Thymus (tissue), 11 donors: ENCODE data around the gene HSPBP1. TPM values are rescaled to one million over a fixed set of nuclear protein-coding genes. Genes with fewer than 3 reads are reported as not detected.

Experiments used
- DNase-seq, 9 donors: peaks; one replicate each; pipeline ENCODE4 v3.0.0-alpha.2; 2013; ENCODE audit warnings: low spot score in 9 of 9, low read depth in 6 of 9, missing footprints in 1 of 9
- H3K27ac ChIP-seq, 2 donors: one replicate each; pipeline ENCODE4 v1.5.1; 2013; ENCODE audit warnings: control low read depth in 1 of 2, low read depth in 1 of 2, low read length in 1 of 2, mild to moderate bottlenecking in 1 of 2, moderate library complexity in 1 of 2
- H3K27me3 ChIP-seq, 2 donors: one replicate each; pipeline ENCODE4 v1.5.1; 2013; ENCODE audit warnings: low read length in 1 of 2; ENCODE audit not compliant: control insufficient read depth in 2 of 2, insufficient read depth in 1 of 2
- H3K36me3 ChIP-seq, 2 donors: one replicate each; pipeline ENCODE4 v1.5.1; 2013; ENCODE audit warnings: low read length in 1 of 2, mild to moderate bottlenecking in 1 of 2, moderate library complexity in 1 of 2; ENCODE audit not compliant: control insufficient read depth in 2 of 2, insufficient read depth in 2 of 2
- H3K4me1 ChIP-seq, 2 donors: one replicate each; pipeline ENCODE4 v1.5.1; 2013; ENCODE audit warnings: low read length in 2 of 2; ENCODE audit not compliant: control insufficient read depth in 2 of 2, insufficient read depth in 2 of 2
- H3K4me3 ChIP-seq, 2 donors: one replicate each; pipeline ENCODE4 v1.5.1; 2013; ENCODE audit warnings: low read length in 2 of 2, control low read depth in 1 of 2, mild to moderate bottlenecking in 1 of 2
- H3K9me3 ChIP-seq, 2 donors: one replicate each; pipeline ENCODE4 v1.5.1; 2013; ENCODE audit warnings: low read length in 1 of 2, mild to moderate bottlenecking in 1 of 2; ENCODE audit not compliant: control insufficient read depth in 2 of 2, insufficient read depth in 1 of 2
- WGBS: extraction: QIAGEN DNeasy Blood & Tissue Kit; methylation state at CpG from one replicate; pipeline ENCODE4 v1.1.7; 2013; 5-methylcytosine and 5-hydroxymethylcytosine counted together
- polyA plus RNA-seq: library from polyadenylated mRNA; stranded (reverse); fragments of 200-250 nt; gene quantifications from one replicate; pipeline ENCODE4 v1.2.3, GENCODE V29; 2013
- total RNA-seq: library from RNA; stranded (reverse); fragments of 120-200 nt; gene quantifications from one replicate; pipeline ENCODE4 v1.2.4, GENCODE V29; 2013
- donor health status: healthy.

Gene HSPBP1
- total and polyA plus RNA-seq, 2 donors: 16.4 to 21.8 TPM

GRCh38 chr19:55301459-55302317 lies 21.8 kb upstream of the HSPBP1 start:
- Histone ChIP-seq H3K9me3 (peaks cover 0 to 2% of the 10 kb centered on the region in 2 donors), H3K4me1 (peaks cover 7 to 24% of the 10 kb centered on the region in 2 donors), H3K36me3 (peaks cover 6 to 9% of the 10 kb centered on the region in 2 donors), H3K27me3 (no peaks in the 10 kb centered on the region), H3K27ac (peak overlapping the region in 1 of 2 donors; percentile 47), H3K4me3 (peak overlapping the region; percentile 57 to 65)
- 13% methylated on average over 42 of the region's 42 CpGs for WGBS
- DNase-seq: peak; percentile 78 to 97 (median 91)

GRCh38 chr19:55300886-55301458 lies 21.1 kb upstream of the HSPBP1 start:
- Histone ChIP-seq H3K4me3 (no peak overlapping the region), H3K36me3 (peaks cover 3 to 4% of the 10 kb centered on the region in 2 donors), H3K4me1 (peaks cover 7 to 24% of the 10 kb centered on the region in 2 donors), H3K27ac (no peak overlapping the region), H3K27me3 (no peaks in the 10 kb centered on the region), H3K9me3 (peaks cover 0 to under 1% of the 10 kb centered on the region in 2 donors)
- DNase-seq: no peak
- WGBS: 92% methylated on average over 15 of the region's 15 CpGs

GRCh38 chr19:55299991-55300390 lies 20.1 kb upstream of the HSPBP1 start:
- H3K4me1 ChIP-seq: peaks cover 7 to 15% of the 10 kb centered on the region in 2 donors
- WGBS: 96% methylated on average over 10 of the region's 10 CpGs
- no peak for DNase-seq

GRCh38 chr19:55297267-55297666 lies 17.4 kb upstream of the HSPBP1 start:
- H3K9me3 ChIP-seq: no peaks in the 10 kb centered on the region
- DNase-seq: no peak
- 89% methylated on average over 10 of the region's 10 CpGs for WGBS

More at GRCh38 chr19:55299991-55300390, 20.1 kb upstream of the HSPBP1 start:
- H3K9me3 ChIP-seq: no peaks in the 10 kb centered on the region
- no peak overlapping the region for H3K4me3 ChIP-seq
- H3K36me3 ChIP-seq: peaks cover 3 to 4% of the 10 kb centered on the region in 2 donors
- no peak overlapping the region for H3K27ac ChIP-seq
- H3K27me3 ChIP-seq: no peaks in the 10 kb centered on the region

GRCh38 chr19:55289117-55289796 lies 9.3 kb upstream of the HSPBP1 start:
- Histone ChIP-seq H3K4me3 (no peak overlapping the region), H3K9me3 (no peaks in the 10 kb centered on the region), H3K27ac (no peak overlapping the region), H3K36me3 (no peaks in the 10 kb centered on the region), H3K4me1 (peaks cover 0 to 10% of the 10 kb centered on the region in 2 donors), H3K27me3 (peaks cover 0 to 10% of the 10 kb centered on the region in 2 donors)
- DNase-seq: no peak
- WGBS: 98% methylated on average over 9 of the region's 9 CpGs

More at GRCh38 chr19:55297267-55297666, 17.4 kb upstream of the HSPBP1 start:
- H3K27me3 ChIP-seq: no peaks in the 10 kb centered on the region
- H3K4me1 ChIP-seq: peaks cover 6 to 18% of the 10 kb centered on the region in 2 donors
- H3K27ac ChIP-seq: no peak overlapping the region
- no peaks in the 10 kb centered on the region for H3K36me3 ChIP-seq
- H3K4me3 ChIP-seq: no peak overlapping the region

- no peak for DNase-seq
- Histone ChIP-seq H3K9me3 (no peaks in the 10 kb centered on the region), H3K36me3 (no peaks in the 10 kb centered on the region), H3K27me3 (peaks cover 0 to 18% of the 10 kb centered on the region in 2 donors), H3K27ac (no peak overlapping the region), H3K4me3 (no peak overlapping the region), H3K4me1 (peaks cover 0 to 9% of the 10 kb centered on the region in 2 donors)
- WGBS: 97% methylated on average over 21 of the region's 21 CpGs
These were observed 7.6 kb upstream of the HSPBP1 start for GRCh38 chr19:55287361-55288079.

GRCh38 chr19:55285229-55285890 lies 5.5 kb upstream of the HSPBP1 start:
- 94% methylated on average over 18 of the region's 18 CpGs for WGBS
- no peaks in the 10 kb centered on the region for H3K36me3 ChIP-seq
- no peak overlapping the region for H3K4me3 ChIP-seq
- H3K4me1 ChIP-seq: peaks cover 0 to 11% of the 10 kb centered on the region in 2 donors
- H3K27ac ChIP-seq: no peak overlapping the region
- H3K27me3 ChIP-seq: peaks cover 0 to 18% of the 10 kb centered on the region in 2 donors
- H3K9me3 ChIP-seq: no peaks in the 10 kb centered on the region
- DNase-seq: no peak

- Histone ChIP-seq H3K9me3 (no peaks in the 10 kb centered on the region), H3K4me1 (peaks cover under 1 to 13% of the 10 kb centered on the region in 2 donors), H3K27ac (no peak overlapping the region), H3K36me3 (no peaks in the 10 kb centered on the region), H3K4me3 (peak overlapping the region in 1 of 2 donors; percentile 32), H3K27me3 (peaks cover 0 to 18% of the 10 kb centered on the region in 2 donors)
- DNase-seq: no peak
- WGBS: 54% methylated on average over 16 of the region's 16 CpGs
These were observed 4.6 kb upstream of the HSPBP1 start for GRCh38 chr19:55284405-55285058.
